Measurements from ENCODE around the gene HSD17B7. TPM values are rescaled to one million over a fixed set of nuclear protein-coding genes. Genes with fewer than 3 reads are reported as not detected.
"Not testable (repeated sequence)": the region's sequence is repeated elsewhere in the genome, so short reads cannot be mapped to it uniquely, and the experiment has no call there.

The HSD17B7 gene
- total RNA-seq: 10 to 100 TPM; 12.4 to 23.7 (median 19.8) TPM

GRCh38 chr1:162790303-162790984 lies at the start of gene HSD17B7:
HSD17B7 (plus strand) TSS chr1:162790702; CDS start chr1:162790801, 99 bp downstream.
- Histone ChIP-seq H3K4me3 (peak within 1 kb of the TSS; percentile 43 to 58 (median 50)), H3K27ac (peak within 1 kb of the TSS; percentile 86 to 94 (median 91))
- peak; percentile 49 to 63 for DNase-seq (ENCODE audit: low spot score in 2 of 2)
- not testable (repeated sequence) for H3K4me1 ChIP-seq, H3K36me3 ChIP-seq, H3K9me3 ChIP-seq, H3K27me3 ChIP-seq
- 2% methylated on average over 10 to 21 of the region's 49 CpGs for WGBS, 2 donors
- TF ChIP-seq POLR2A (IDR thresholded peaks at IDR 0.05) (peak in 1 of 2 donors; percentile 75), CTCF (IDR thresholded peaks at IDR 0.05) (peak in 1 of 5 experiments; percentile 44), EP300 (IDR thresholded peaks at IDR 0.05) (peak; percentile 78 to 89)

DNA sequence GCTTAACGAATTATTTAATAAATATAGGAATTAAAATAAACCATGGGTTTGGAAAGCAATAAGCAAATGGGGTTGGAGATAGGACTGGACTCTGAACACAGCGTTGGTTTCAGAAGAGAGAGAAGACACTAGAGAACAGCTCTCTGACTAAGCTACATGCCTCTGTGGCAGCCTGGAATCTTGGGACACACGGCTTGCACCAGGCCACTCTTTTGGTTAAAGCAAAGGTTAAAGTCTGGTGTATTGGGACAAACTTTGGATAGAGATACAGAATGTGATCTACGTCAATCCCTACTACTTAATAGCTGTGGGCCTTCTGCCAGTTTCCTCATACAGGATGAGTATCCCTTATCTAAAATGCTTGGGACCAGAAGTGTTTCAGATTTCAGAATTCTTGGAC lies 49.7 kb upstream of the HSD17B7 start:
- DNase-seq (ENCODE audit: low spot score in 2 of 2): no peak
- no peaks in the 10 kb centered on the region for H3K27me3 ChIP-seq
- no peaks in the 10 kb centered on the region for H3K4me1 ChIP-seq
- H3K27ac ChIP-seq: no peak overlapping the region
- no peak for TF ChIP-seq EP300 (IDR thresholded peaks at IDR 0.05)
- no peak for TF ChIP-seq CTCF (IDR thresholded peaks at IDR 0.05)
- no peak for TF ChIP-seq POLR2A (IDR thresholded peaks at IDR 0.05)
- WGBS, 2 donors: 72 to 74% methylated on average over 4 of the region's 4 CpGs
- no peaks in the 10 kb centered on the region for H3K9me3 ChIP-seq
- peaks cover 0 to 4% (median 0%) of the 10 kb centered on the region in 3 donors for H3K36me3 ChIP-seq
- H3K4me3 ChIP-seq: no peak overlapping the region

DNA sequence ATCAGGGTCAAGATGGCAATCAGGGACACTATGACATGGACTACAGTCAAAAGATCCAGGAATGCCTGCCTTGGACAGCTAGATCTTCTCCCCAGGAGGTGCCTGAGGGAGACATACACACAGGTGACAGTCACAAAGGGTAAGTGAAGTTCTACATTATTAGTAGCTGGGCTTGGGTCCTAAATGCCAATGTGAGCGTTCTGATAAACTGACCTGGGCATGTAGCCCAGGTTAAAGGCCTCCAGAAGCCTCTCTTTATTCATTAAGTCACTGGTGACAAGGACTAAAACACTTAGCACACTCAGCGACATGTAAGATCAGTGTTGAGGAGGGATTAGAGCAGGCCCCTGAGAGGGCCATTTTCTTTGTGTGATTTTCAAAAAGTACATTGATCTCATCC lies 48.9 kb upstream of the HSD17B7 start:
- Histone ChIP-seq H3K9me3 (no peaks in the 10 kb centered on the region), H3K4me1 (no peaks in the 10 kb centered on the region), H3K4me3 (no peak overlapping the region), H3K27me3 (no peaks in the 10 kb centered on the region), H3K27ac (no peak overlapping the region), H3K36me3 (peaks cover 0 to 11% (median 0%) of the 10 kb centered on the region in 3 donors)
- DNase-seq (ENCODE audit: low spot score in 2 of 2): no peak
- TF ChIP-seq POLR2A (IDR thresholded peaks at IDR 0.05): no peak
- TF ChIP-seq EP300 (IDR thresholded peaks at IDR 0.05): no peak
- TF ChIP-seq CTCF (IDR thresholded peaks at IDR 0.05): no peak
- WGBS, 2 donors: 88 to 91% methylated on average over 2 of the region's 2 CpGs

- not testable (repeated sequence) for H3K27ac ChIP-seq; H3K27me3 ChIP-seq; H3K4me1 ChIP-seq; H3K4me3 ChIP-seq; H3K9me3 ChIP-seq; DNase-seq (ENCODE audit: low spot score in 2 of 2)
- 94 to 96% methylated on average over 14 of the region's 14 CpGs for WGBS, 2 donors
- H3K36me3 ChIP-seq: peaks cover 0 to 11% (median 0%) of the 10 kb centered on the region in 3 donors
Measured at GRCh38 chr1:162746264-162746942, 44.1 kb upstream of the HSD17B7 start.

DNA sequence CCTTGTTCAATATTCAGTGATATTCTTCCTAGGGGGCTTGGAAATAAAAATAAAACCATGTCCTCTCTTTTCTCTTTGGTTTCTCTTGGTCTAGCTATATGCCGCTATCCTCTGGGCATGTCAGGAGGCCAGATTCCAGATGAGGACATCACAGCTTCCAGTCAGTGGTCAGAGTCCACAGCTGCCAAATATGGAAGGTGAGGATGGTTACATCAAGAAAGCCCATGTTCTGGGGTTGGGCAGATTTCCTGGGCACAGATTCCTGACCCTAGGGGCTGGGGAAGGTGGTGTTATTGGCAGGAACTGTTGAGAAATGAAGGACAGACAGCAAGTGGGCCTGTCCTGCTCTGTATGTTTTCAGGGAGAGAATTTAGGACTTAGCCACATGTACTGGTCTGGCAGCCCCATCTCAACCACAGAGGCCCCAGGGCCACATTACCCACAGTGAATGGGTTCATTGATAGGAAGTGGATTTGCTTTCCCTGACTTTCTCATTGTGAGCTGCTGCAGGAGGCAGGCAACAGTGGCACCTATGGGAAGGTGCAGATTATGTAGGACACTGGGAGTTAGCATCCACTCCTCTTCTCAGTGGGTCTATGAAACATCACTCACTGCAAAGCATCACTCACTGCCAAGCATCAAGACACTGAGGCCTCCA lies 37.4 kb upstream of the HSD17B7 start:
- H3K9me3 ChIP-seq: peaks cover 0 to 5% (median 0%) of the 10 kb centered on the region in 4 donors
- no peak for DNase-seq (ENCODE audit: low spot score in 2 of 2)
- H3K4me3 ChIP-seq: no peak overlapping the region
- H3K27me3 ChIP-seq: no peaks in the 10 kb centered on the region
- H3K4me1 ChIP-seq: no peaks in the 10 kb centered on the region
- H3K27ac ChIP-seq: no peak overlapping the region
- H3K36me3 ChIP-seq: peaks cover 0 to 47% (median 3%) of the 10 kb centered on the region in 3 donors
- 81 to 91% methylated on average over 1 of the region's 1 CpG for WGBS, 2 donors
- no peak for TF ChIP-seq CTCF (IDR thresholded peaks at IDR 0.05)
